Esophagus mucosa (tissue), 1 donor: Measurements from ENCODE around the gene GRAP2. TPM values are rescaled to one million over a fixed set of nuclear protein-coding genes. Genes with fewer than 3 reads are reported as not detected.

Experiments
- ATAC-seq: fragments of 200-7000 bp; cut with Tn5 transposase; one replicate; pipeline ENCODE4 v1.9.1; 2020
- total RNA-seq: library from RNA; stranded (reverse); gene quantifications from one replicate; pipeline ENCODE4 v1.2.4, GENCODE V29; 2023
- donor health status: DM: yes; HTN: yes; CAD: no.

Gene GRAP2
- total RNA-seq, 1 donor from 2014 or later = 0.92 TPM

DNA sequence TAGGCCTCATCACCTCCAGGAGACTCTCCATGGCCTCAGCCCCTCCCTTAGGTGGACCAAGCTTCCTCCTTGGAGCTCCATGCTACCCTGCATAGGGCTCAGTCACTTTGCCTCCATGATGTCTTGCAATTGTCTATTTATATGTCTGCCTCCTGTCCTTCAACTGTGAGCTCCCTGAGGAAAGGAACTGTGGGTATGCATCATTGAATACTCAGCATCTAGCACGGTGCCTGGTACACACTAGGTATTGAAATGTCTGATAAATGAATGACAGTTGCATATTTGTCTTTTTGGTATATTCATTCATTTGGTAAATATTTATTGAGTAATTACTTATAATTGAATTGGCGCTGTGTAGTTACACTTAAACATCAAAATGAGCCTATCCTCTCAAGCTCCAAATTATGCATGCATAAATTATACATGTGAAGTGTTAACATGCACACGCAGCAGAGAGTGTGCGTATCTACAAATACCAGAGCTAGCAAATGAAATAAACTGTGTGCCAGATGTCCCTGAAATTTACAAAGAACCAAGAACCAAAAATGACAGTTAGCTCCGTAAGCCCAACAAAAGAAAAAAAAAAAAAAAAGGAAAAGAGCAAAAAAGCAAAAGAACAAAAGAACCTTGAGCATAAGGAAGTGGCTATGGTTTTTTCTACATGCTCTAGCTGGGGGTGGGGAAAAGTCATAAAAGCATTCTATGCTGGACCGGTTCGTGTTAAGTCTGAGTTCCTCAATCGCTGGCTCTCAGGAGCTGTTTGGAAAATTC is 25.2 kb downstream of the GRAP2 start:
- no peak for ATAC-seq

DNA sequence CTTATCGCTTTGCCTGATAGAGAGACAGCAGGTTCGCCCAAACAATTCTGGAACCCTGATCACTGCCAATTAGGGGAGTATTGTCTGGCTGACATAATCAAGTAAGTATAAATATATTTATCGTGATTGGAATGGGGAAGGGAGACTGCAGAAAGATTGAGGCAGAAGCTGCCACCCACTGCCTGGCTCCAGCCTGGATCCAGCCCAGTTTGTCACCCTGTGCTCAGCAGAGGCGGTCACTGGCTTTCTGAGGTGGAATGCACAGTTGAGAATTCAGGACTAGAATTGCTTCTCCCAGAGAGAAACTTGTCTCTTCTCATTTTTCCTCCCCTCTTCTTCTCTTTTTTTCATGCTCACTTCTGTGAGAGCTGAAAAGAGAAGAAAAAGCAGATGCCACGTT is 25.9 kb downstream of the GRAP2 start:
- no peak for ATAC-seq

DNA sequence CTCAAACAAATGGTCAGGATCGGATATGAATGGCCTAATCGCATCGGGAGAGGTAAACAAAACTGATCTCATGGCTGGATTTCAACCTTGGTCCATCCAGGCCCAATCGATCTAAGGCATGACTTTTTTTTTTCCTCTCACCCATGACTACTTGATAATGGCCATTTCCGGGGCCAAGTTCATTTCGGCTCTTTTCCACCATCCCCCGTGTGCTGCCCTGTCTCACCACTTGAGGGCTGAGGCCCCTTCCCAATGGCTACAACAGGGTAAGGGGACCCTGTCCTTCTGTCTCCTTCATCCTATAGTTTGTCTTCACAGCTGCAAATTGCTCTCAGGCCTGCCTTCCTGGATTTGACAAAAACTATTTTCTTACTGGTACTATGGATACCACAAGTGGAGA is 26.7 kb downstream of the GRAP2 start:
- ATAC-seq = no peak

DNA sequence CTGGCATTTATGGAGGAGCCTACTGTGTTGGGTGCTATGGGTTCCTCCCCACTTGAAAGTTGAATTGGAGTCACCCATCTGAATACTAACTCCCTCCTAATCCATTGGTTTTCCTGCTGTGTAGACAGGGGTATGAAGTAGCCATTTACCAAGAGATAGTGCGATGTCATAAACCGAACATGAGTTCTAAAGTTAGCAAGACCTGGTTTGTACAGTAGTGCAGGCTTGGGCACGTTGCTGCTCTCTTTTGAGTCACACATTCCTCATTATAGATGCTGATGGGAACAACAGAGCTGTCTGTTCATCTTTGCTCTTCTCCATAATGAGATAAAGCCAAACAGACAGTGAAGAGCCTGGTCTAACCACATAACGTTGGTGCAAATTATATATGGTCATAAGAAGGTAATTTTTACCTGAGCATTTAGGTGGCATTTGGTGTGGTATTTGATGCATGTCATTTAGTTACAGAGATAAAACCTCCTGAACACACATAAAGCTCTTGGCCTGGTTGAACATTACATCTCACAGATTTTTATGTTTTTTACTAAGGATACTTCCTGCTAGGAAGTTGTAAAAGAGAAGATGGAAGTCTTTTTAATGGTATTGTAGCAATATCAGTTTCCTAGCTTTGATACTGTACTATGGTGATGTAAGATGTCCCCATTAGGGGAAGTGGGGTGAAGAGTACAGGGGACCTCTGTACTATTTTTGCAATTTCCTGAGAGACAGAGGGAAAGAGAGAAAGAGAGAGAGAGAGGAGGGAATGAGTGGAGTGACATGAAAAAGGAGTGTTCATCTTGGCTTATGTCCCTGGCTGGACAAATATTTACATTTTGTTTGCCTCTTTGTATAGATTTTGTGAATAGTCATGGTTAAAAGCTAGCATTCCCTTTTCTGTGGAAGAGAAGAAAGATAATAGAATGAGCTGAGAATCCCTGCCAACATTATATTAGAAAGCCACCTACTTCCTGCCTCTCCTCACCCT is 27.9 kb downstream of the GRAP2 start:
- ATAC-seq = peak; percentile 77

DNA sequence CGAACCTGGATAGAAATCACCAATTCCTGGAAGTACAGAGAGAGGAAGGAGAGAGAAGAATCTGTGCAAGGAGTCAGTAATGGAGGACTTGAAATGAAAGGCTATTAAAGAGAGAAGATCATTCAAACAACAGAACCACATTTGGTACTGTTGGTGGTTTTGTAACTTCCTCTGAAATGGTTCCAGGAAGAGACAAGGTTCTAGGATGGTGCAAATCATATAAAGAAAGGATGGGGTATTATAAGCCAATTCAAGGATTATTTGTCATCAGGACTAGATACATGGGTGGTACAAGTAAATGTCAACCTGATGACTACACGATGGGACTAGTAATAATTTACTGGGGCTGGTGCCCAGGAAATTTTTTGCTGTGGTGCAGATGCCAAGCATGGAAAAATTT is 30.4 kb downstream of the GRAP2 start:
- ATAC-seq = no peak

DNA sequence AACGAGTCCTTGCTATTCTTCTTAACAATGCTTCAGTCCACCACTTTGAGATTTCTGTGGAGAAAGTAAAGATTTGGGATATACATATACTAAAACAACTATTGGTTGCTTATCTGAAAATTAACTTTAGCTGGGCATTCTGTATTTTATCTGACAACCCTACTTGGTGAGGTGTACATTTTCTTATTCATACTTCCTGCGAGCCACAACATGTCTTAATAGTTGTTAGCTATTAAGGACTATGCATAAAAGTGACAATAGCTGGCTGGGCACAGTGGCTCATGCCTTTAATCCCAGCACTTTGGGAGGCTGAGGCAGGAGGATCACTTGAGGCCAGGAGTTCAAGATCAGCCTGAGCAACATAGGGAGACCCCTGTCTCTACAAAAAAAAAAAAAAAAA is 31.3 kb downstream of the GRAP2 start:
- no peak for ATAC-seq

DNA sequence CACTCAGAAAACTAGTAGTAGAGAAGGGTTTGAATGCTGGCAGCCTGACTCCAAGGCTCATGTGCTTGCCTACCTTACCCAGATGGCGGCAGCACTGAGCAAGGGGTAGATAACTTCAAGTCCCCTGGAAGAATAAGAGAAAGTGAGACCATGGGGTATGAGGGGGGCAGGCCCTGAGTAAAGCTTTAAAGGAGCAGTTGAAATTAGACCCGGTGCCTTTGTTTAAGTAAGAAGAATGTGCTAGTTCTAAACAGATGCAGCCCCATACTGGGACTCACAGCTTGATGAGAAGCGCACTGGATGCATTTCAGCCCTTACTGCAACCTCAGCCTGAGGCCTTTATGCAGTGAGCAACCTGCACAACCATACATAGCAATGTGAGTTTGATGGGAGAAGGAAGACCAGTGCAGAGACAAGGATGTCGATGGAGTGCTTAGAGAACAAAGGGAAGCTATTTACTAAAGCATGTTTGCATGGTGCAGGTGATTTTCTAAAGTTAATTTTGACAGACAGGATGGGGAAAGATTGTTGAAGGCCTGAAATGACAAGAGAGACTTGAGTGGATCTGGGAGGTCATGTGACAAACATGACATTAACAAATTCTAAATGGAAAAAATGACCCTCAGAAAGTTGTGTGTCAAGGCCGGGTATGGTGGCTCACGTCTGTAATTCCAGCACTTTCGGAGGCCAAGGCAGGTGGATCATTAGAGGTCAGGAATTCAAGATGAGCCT is 32.2 kb downstream of the GRAP2 start:
- ATAC-seq = peak; percentile 46

DNA sequence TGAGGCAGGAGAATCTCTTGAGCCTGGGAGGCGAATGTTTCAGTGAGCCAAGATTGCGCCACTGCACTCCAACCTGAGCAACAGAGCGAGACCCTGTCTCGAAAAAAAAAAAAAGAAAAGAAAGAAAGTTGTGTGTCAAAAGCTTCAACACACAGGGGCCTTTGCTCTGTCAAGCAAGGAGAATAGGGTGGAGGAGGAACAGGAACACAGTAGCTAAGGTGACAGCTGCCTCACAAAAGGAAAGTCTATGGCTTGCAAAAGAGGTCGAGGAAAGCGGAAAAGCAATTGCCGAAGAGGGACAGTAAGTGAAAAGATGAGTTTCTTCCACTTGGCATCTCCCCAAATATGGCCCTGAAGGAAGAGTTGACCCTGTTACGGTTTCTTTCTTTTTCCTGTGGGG is 32.9 kb downstream of the GRAP2 start:
- ATAC-seq = no peak

DNA sequence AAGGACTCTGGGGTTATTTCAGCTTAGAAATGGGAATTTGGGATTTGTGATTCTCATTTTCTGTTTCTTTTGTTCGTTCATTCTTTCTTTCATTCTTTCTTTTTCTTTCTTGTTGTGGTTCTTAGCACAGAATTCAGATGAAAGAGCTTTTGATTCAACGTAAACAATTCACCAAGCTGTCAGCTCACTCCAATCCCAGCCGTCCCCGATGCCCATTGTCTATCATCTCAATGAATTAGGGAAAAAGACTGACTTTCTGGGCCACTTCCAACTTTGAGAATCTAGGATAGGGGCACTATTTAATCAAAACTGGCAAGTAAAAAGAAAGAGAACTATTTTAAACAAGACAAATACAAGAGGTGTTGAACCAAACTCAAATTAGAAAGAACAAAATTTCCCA is 34.2 kb downstream of the GRAP2 start:
- no peak for ATAC-seq

DNA sequence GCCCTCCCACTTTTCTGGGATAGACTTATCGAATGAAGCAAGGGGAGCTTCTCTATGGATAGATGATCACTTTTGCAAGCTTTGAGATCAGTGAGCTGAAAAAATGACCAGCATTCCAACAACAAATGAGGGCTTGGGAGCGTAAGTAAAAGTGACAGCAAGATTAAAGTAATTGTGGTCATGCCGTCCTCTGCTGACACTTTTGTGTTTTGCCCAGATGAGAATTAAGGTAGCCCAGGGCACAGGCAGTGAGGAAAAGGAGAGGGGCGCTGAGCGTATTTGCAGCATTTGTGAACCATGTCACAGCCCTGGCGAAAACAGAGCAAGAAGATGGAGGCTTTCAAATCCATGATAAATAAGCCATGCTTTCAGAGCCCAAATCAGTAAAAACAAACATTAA is 34.7 kb downstream of the GRAP2 start:
- no peak for ATAC-seq

DNA sequence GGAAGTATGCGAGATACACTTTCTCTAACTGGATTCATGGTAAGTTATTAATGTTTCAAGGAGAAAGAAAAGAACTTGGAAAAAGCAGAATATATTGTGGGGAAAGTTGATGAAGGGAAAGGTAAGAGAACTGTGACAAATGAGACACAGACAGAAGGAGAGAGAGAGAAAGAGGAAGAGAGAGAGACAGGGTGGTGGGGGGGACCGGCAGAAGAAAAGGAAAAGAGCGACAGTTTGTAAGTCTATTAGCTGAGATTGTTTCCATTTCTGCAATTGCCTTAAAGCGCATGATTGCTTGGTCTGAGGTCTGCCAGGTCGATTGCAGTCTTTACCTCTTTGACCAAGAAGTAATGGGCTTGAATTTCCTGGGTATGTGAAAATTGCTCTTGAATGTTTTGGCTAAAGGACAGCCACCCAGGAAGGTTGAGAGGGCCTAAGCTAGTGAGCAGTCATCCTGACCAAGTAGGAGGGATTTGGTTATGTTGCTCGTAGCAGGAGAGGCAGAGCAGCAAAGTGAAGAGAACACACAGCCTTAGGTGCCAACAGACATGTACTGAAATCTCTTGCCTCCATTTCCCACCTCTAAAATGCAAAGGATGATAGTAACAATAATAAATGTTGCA is 35.8 kb downstream of the GRAP2 start:
- no peak for ATAC-seq

DNA sequence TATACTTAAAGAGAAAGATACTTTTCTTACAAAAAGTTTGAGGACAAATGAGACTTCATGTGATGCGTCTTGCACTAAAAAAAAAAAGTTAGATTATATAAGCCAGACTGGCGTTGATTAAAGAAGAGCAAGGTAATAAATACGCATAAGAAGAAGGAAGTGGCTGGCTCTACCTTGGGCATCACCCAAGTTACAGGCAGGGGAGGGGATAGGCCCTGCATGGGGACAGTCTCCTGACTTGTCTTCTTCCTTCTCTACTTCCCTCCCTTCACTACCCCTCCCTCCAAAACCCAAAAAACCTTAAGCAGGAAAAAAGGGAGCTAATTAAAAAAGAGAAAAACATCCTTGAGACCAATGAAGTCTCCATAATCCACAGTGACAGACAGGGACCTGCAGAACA is 37.0 kb downstream of the GRAP2 start:
- ATAC-seq = no peak

DNA sequence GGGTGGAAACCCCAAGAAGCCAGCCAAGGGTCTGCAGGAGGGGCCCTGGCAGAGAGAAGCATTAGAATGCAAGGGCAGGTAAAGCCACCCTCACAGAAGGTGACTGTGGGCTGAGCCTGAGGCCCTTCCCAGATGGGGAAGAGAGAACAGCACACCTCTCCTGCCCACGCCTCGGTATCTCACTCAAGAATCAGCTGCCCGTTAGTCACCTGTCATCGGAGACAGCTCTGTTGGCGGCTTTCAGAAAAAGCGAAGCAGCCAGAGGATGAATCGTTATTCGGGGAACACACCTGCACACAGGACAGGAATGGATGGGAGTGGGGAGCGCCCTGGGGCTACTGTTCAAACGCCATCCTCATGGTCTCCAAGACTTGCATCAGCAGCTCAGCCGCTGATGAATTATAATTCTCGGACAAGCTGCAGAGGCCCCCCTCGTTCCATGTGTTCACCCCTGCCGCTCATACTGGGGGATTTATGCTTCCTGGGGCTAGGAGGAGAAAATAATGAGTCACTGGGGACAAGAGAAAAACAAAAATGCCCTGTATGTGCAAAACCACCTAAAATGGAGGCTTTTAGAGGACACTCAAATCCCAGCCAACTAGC is 37.7 kb downstream of the GRAP2 start:
- no peak for ATAC-seq

DNA sequence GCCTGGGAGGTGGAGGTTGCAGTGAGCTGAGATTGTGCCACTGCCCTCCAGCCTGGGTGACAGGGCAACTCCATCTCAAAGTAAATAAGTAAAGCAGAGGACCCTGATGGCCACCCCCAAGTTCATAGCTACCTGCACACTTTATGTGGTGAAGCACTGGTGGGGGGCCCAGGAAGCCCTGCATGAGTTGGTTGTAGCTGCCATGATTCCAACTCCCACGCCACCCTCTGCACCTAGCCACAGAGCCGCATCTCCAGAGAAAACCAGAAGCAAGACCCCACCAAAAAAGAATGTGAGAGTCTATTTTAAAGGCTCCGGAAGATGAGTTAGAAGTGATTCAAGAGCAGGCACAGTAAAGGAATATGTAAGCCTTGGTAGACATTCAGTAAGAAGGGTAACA is 38.9 kb downstream of the GRAP2 start:
- ATAC-seq = no peak

DNA sequence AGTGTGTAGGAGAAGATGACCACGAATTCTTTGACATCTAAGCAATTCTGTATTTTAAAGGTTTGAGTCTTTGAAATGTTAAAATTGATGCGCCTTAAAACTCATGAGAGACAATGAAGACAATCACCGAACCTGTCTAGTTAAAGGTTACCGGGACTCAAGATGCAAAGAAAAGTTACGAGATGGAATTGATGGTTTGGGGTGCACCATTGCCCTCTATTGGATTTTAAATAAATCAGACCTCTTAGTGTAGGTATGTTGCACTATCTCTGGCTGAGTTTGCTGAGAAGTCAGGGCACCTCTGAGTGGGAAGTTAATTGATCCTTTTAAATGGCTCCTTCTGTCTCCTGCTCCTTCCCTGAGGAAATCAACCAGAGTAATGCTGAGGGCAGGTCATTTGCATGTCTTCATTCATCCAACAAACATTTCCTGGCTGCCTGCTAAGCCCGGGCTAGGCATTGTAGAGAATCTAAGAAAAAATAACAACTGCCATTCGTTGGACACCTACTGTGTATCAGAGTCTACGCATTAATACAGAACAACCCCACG is 39.9 kb downstream of the GRAP2 start:
- ATAC-seq = no peak

DNA sequence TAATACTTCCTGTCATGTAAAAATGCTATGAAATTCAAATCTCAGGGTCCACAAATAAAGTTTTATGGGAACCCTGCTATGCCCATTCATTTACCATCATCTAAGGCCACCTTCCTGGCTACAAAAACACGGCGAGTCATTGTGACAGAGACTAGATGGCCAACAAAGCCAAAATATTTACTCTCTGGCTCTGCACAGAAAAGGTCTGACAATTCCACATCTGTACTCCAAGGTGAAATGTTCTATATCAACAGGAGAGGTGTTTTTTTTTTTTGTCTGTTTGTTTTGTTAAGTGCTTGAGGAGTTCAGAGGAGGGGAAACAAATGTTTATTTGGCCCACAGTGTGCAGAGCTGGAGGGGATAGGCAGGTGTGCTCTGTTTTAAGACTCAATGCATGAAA is 40.7 kb downstream of the GRAP2 start:
- ATAC-seq = no peak

DNA sequence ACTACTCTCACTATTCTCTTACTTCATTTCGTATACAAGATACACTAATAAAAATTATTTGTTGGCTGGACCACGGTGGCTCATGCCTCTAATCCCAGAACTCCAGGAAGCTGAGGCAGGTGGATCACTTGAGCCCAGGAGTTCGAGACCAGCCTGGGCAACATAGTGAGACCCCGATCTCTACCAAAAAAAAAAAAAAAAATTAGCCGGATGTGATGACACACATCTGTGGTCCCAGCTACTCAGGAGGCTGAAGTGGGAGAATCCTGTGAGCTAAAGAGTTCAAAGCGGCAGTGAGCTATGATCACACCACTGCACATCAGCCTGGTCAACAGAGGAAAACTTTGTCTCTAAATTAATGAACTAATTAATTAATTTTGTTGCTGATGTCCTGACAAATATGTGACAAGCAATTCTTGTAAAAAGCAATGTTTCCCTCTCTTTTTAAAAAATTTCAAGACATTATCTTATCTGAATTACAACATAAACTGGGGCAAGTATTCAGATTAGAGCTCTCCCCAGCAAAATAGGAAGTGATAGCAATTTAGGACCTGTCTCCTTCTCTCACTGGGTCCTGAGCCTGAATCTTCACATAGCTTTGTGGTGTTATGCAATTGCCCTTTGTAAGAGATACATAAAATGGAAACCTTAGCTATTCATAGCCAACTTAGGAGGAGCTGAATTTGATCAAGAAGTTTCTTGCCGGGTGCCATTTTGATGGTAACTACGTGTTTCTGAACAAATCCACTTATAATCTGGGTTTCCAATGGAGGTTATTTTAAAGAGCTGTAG is 41.8 kb downstream of the GRAP2 start:
- no peak for ATAC-seq

DNA sequence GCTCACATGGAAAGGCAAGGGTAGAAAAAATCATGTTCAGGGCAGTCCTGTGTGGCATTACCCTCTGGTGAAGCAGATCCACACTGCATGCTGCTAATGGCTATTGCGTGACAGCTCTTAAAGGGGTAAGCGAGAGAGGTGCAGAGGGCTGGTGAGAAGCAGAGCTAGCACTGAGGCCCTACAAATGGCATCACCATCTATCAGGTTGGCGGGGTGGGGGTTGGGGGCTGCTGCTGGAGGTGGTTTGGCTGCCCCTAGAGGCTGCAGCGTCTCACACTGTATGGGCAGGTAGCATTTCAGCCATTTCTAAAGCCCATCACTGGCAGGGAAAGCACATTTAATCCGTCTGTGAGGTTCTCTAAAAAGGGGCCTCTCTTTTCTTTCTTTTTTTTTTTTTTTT is 42.5 kb downstream of the GRAP2 start:
- no peak for ATAC-seq

DNA sequence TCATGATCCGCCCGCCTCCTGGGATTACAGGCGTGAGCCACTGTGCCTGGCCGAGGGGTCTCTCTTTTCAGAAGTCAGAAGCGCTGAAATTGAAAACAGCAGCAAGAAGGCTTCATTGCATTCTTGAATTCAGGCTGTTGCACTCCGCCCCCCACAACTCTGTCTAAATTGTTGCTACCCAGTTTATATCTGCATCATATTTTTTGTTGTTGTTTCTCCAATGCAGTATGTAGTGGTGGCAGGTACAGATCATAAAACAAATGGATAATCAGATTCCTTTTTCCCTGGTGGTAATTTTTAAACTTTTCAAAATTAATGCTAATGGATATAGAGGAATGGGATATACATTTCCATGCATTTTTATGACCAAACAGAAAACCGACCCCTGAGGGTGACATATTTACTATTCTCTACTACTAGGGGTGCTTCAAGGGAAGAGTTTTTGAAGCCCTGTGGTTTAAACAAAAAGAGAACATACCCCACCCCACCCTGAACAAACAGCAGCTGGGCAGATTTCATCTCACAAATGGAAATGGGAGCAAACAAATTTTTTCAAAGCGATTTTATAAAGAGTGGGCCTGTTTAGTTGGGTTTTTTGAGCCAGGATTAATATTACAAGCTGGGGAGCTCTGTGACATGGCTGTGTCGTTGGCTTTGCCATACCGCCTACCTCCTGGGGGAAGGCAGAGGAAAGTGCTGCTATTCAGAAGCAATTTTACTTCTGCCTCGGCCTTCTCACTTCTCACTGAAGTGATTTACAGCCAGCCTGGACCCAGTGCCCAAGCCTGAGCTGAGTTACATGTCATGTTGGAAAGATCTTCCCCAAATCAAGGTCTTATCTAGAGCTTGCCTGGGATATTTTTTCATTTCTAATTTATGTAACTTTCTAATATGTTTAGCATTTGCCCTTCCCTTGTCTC is 43.3 kb downstream of the GRAP2 start:
- ATAC-seq = no peak

DNA sequence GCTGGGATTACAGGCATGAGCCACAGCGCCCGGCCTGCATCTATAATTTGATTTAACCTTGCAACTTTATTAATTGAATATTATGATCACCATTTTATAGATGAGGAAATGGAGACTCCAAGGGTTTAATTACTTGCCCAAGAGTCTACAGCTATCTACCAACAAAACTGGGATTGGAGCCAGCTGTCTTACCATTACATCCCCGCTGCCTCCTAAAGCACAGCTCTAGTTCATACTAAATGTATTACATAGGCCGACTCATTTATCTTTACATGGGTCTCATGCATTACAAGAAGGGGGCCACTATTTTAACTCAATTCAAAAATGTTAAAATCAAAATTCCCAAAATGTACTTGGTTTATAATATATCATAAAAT is 45.2 kb downstream of the GRAP2 start:
- ATAC-seq = no peak
